H9 (cell line): ENCODE results near the gene HEYL. TPM values are rescaled to one million over a fixed set of nuclear protein-coding genes. Genes with fewer than 3 reads are reported as not detected.

Source experiments
- DNase-seq: peaks from one replicate; pipeline ENCODE4 v3.0.0-alpha.2; 2017
- H2AFZ ChIP-seq: one replicate; pipeline ENCODE4 v1.6.1; 2013; ENCODE audit warnings: mild to moderate bottlenecking, low read length, control low read depth, moderate library complexity
- H2AK5ac ChIP-seq: 2 replicates; pipeline ENCODE4 v1.6.1; 2013; ENCODE audit warnings: low read length, control low read depth, mixed read lengths; ENCODE audit not compliant: insufficient read length
- H2BK120ac ChIP-seq: one replicate; pipeline ENCODE4 v1.6.1; 2013; ENCODE audit warnings: low read depth, mild to moderate bottlenecking, low read length, control low read depth, inconsistent platforms; ENCODE audit not compliant: poor library complexity, severe bottlenecking
- H2BK12ac ChIP-seq: 2 replicates; pipeline ENCODE4 v1.6.1; 2013; ENCODE audit warnings: low read length, control low read depth, mixed read lengths, low read depth; ENCODE audit not compliant: insufficient read length
- H2BK15ac ChIP-seq: 2 replicates; pipeline ENCODE4 v1.6.1; 2013; ENCODE audit warnings: low read depth, low read length, control low read depth
- H2BK20ac ChIP-seq: one replicate; pipeline ENCODE4 v1.6.1; 2013; ENCODE audit warnings: low read depth, mild to moderate bottlenecking, low read length, control low read depth, inconsistent platforms; ENCODE audit not compliant: poor library complexity, severe bottlenecking
- H2BK5ac ChIP-seq: 2 replicates; pipeline ENCODE4 v1.6.1; 2013; ENCODE audit warnings: low read length, control low read depth, mixed read lengths; ENCODE audit not compliant: insufficient read length
- H3K14ac ChIP-seq: 2 replicates; pipeline ENCODE4 v1.6.1; 2013; ENCODE audit warnings: low read length, control low read depth; ENCODE audit not compliant: insufficient read depth
- H3K18ac ChIP-seq: 2 replicates; pipeline ENCODE4 v1.6.1; 2013; ENCODE audit warnings: low read depth, mild to moderate bottlenecking, mixed read lengths, low read length, control low read depth; ENCODE audit not compliant: insufficient read length
- H3K23ac ChIP-seq: 2 replicates; pipeline ENCODE4 v1.6.1; 2013; ENCODE audit warnings: low read length, control low read depth, mixed read lengths, low read depth; ENCODE audit not compliant: insufficient read length
- H3K23me2 ChIP-seq: 2 replicates; pipeline ENCODE4 v1.6.1; 2013; ENCODE audit warnings: low read depth, mild to moderate bottlenecking, mixed read lengths, low read length, control low read depth; ENCODE audit not compliant: insufficient read length, poor library complexity, severe bottlenecking
- H3K27ac ChIP-seq: 2 replicates; pipeline ENCODE4 v1.5.1; 2013; ENCODE audit warnings: low read length, control low read depth, mixed read lengths, low read depth; ENCODE audit not compliant: insufficient read length
- H3K27me3 ChIP-seq: 2 replicates; pipeline ENCODE4 v1.6.1; 2013; ENCODE audit warnings: low read length, control low read depth, inconsistent platforms; ENCODE audit not compliant: insufficient read depth
- H3K4ac ChIP-seq: 2 replicates; pipeline ENCODE4 v1.6.1; 2013; ENCODE audit warnings: low read depth, mild to moderate bottlenecking, control low read depth, inconsistent platforms, low read length, moderate library complexity
- H3K4me1 ChIP-seq: 2 replicates; pipeline ENCODE4 v1.6.1; 2013; ENCODE audit warnings: low read length, control low read depth, inconsistent platforms; ENCODE audit not compliant: insufficient read depth
- H3K4me2 ChIP-seq: 2 replicates; pipeline ENCODE4 v1.6.1; 2013; ENCODE audit warnings: low read length, control low read depth, mixed read lengths; ENCODE audit not compliant: insufficient read length, insufficient read depth
- H3K56ac ChIP-seq: 2 replicates; pipeline ENCODE4 v1.6.1; 2013; ENCODE audit warnings: low read depth, mild to moderate bottlenecking, mixed read lengths, low read length, control low read depth; ENCODE audit not compliant: insufficient read length
- H3K79me1 ChIP-seq: 2 replicates; pipeline ENCODE4 v1.6.1; 2013; ENCODE audit warnings: low read depth, mild to moderate bottlenecking, moderate library complexity, low read length, control low read depth, inconsistent platforms; ENCODE audit not compliant: insufficient read depth, poor library complexity, severe bottlenecking
- H3K79me2 ChIP-seq: 2 replicates; pipeline ENCODE4 v1.6.1; 2013; ENCODE audit warnings: low read length, control low read depth, inconsistent platforms; ENCODE audit not compliant: insufficient read depth
- H3K9ac ChIP-seq: 2 replicates; pipeline ENCODE4 v1.6.1; 2013; ENCODE audit warnings: low read length, control low read depth, mixed read lengths; ENCODE audit not compliant: insufficient read length; ENCODE audit errors: extremely low read depth
- H3K9me3 ChIP-seq: one replicate; pipeline ENCODE4 v1.6.1; 2013; ENCODE audit warnings: low read depth, low read length, inconsistent platforms; ENCODE audit not compliant: control insufficient read depth
- H3T11ph ChIP-seq: one replicate; pipeline ENCODE4 v1.6.1; 2013; ENCODE audit warnings: mild to moderate bottlenecking, low read length, control low read depth, inconsistent platforms
- H4K20me1 ChIP-seq: one replicate; pipeline ENCODE4 v1.6.1; 2013; ENCODE audit not compliant: control insufficient read depth, insufficient read length, insufficient read depth
- H4K5ac ChIP-seq: 2 replicates; pipeline ENCODE4 v1.6.1; 2013; ENCODE audit warnings: low read depth, mild to moderate bottlenecking, mixed read lengths, low read length, control low read depth; ENCODE audit not compliant: insufficient read length
- H4K8ac ChIP-seq: replicated peaks from 2 replicates; pipeline ENCODE4 v1.6.1; 2013; ENCODE audit warnings: low read length, control low read depth, mixed read lengths, low read depth; ENCODE audit not compliant: insufficient read length
- H4K91ac ChIP-seq: 2 replicates; pipeline ENCODE4 v1.6.1; 2013; ENCODE audit warnings: low read depth, mild to moderate bottlenecking, moderate library complexity, mixed read lengths, low read length, control low read depth; ENCODE audit not compliant: insufficient read length
- H3K27ac Mint-ChIP-seq, 3 experiments: 2 replicates in 2 of 3; 3 replicates in 1 of 3; pipeline ENCODE4 v1.8.0; 2020 to 2021; ENCODE audit warnings: mixed read lengths in 3 of 3, mild to moderate bottlenecking in 1 of 3, moderate library complexity in 1 of 3
- H3K27me3 Mint-ChIP-seq: 2 replicates; pipeline ENCODE4 v1.8.0; 2021; ENCODE audit warnings: low read depth, mild to moderate bottlenecking, moderate library complexity, mixed read lengths
- H3K36me3 Mint-ChIP-seq, 3 experiments: 2 replicates in 2 of 3; 3 replicates in 1 of 3; pipeline ENCODE4 v1.8.0; 2020 to 2021; ENCODE audit warnings: low read depth in 3 of 3, mixed read lengths in 3 of 3; ENCODE audit not compliant: insufficient read depth in 1 of 3
- H3K4me1 Mint-ChIP-seq, 2 experiments: 2 replicates each; pipeline ENCODE4 v1.8.0; 2020; ENCODE audit warnings: mixed read lengths in 2 of 2
- H3K4me3 Mint-ChIP-seq, 2 experiments: 2 replicates in 1 of 2; 3 replicates in 1 of 2; pipeline ENCODE4 v1.8.0; 2020 to 2021; ENCODE audit warnings: mild to moderate bottlenecking in 2 of 2, mixed read lengths in 2 of 2, moderate library complexity in 1 of 2
- H3K9me3 Mint-ChIP-seq, 2 experiments: 2 replicates in 1 of 2; 3 replicates in 1 of 2; pipeline ENCODE4 v1.8.0; 2020; ENCODE audit warnings: mild to moderate bottlenecking in 2 of 2, mixed read lengths in 2 of 2, moderate library complexity in 1 of 2
- WGBS: extraction: QIAGEN DNeasy Blood & Tissue Kit; methylation state at CpG from one replicate; pipeline ENCODE4 v1.1.7; 2013; ENCODE audit warnings: missing lambda C conversion rate, low lambda C conversion rate, mixed read lengths; ENCODE audit not compliant: insufficient read length; ENCODE audit errors: extremely low coverage; 5-methylcytosine and 5-hydroxymethylcytosine counted together
- total RNA-seq: library from RNA; stranded (reverse); gene quantifications from 2 replicates; pipeline ENCODE4 v1.2.1, GENCODE V29; 2021
- TF ChIP-seq, protein P1 (sequence below): fragments of 200-600 bp; sonication (generic); conservative IDR thresholded peaks from 3 replicates; pipeline ENCODE4 v1.8.0; 2021; ENCODE audit warnings: antibody characterized with exemption, mild to moderate bottlenecking

Gene HEYL
- total RNA-seq, 1 experiment from 2014 or later = 1.9 TPM

- H2BK12ac ChIP-seq = no peak overlapping the region
- H4K91ac ChIP-seq = no peak overlapping the region
- peaks cover 6% of the 10 kb centered on the region for H3K23me2 ChIP-seq
- peaks cover 3% of the 10 kb centered on the region; the same call in 1 of the 2 replicates for H3K27me3 ChIP-seq
- no peak overlapping the region for H3K27ac ChIP-seq
- no peaks in the 10 kb centered on the region for H3K79me1 ChIP-seq
- peak; percentile 93 for DNase-seq
- H3K4me2 ChIP-seq = peak overlapping the region; percentile 62
- H4K8ac ChIP-seq = no peak overlapping the region
- H2AFZ ChIP-seq = no peak overlapping the region
- no peaks in the 10 kb centered on the region for H3K9me3 ChIP-seq
- no CpG with 5 or more reads among the region's 42 CpGs for WGBS
- Mint-ChIP-seq H3K36me3 (no peaks in the 10 kb centered on the region), H3K9me3 (peaks cover 0 to 2% of the 10 kb centered on the region in 2 experiments; a peak in 2 of 5 replicates), H3K4me1 (peaks cover 3 to 8% of the 10 kb centered on the region in 2 experiments), H3K4me3 (peak overlapping the region; percentile 69 to 79), H3K27me3 (peaks cover 71% of the 10 kb centered on the region), H3K27ac (no peak overlapping the region)
- H2BK120ac ChIP-seq = no peak overlapping the region
- H2BK15ac ChIP-seq = no peak overlapping the region
- H3K79me2 ChIP-seq = no peaks in the 10 kb centered on the region
- TF ChIP-seq, protein P1, sequence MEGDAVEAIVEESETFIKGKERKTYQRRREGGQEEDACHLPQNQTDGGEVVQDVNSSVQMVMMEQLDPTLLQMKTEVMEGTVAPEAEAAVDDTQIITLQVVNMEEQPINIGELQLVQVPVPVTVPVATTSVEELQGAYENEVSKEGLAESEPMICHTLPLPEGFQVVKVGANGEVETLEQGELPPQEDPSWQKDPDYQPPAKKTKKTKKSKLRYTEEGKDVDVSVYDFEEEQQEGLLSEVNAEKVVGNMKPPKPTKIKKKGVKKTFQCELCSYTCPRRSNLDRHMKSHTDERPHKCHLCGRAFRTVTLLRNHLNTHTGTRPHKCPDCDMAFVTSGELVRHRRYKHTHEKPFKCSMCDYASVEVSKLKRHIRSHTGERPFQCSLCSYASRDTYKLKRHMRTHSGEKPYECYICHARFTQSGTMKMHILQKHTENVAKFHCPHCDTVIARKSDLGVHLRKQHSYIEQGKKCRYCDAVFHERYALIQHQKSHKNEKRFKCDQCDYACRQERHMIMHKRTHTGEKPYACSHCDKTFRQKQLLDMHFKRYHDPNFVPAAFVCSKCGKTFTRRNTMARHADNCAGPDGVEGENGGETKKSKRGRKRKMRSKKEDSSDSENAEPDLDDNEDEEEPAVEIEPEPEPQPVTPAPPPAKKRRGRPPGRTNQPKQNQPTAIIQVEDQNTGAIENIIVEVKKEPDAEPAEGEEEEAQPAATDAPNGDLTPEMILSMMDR = peak; percentile 99
- no peak overlapping the region for H3K56ac ChIP-seq
- H3K18ac ChIP-seq = no peak overlapping the region
- H4K5ac ChIP-seq = no peak overlapping the region
- H3K4me1 ChIP-seq = no peaks in the 10 kb centered on the region
- H3K14ac ChIP-seq = peak overlapping the region; percentile 62; the same call in 1 of the 2 replicates
- no peak overlapping the region for H3T11ph ChIP-seq
- H4K20me1 ChIP-seq = no peaks in the 10 kb centered on the region
- peak overlapping the region; percentile 21 for H3K9ac ChIP-seq
- H2BK20ac ChIP-seq = no peak overlapping the region
- no peak overlapping the region for H3K23ac ChIP-seq
- H2BK5ac ChIP-seq = no peak overlapping the region
- H2AK5ac ChIP-seq = no peak overlapping the region
- H3K4ac ChIP-seq = no peak overlapping the region
These were observed 29.7 kb downstream of the HEYL start for GRCh38 chr1:39609618-39610331.
